OCI-LY1 (cell line): Measurements from ENCODE around the gene VIT.

Source experiments
- H2AFZ ChIP-seq: fragments of 200-600 bp; sonication (generic), shearing (Covaris generic); 2 replicates; pipeline ENCODE4 v1.6.0; 2014; ENCODE audit warnings: antibody characterized with exemption, mild to moderate bottlenecking, low read length
- H3F3A ChIP-seq: fragments of 200-600 bp; sonication (generic), shearing (Covaris generic); 2 replicates; pipeline ENCODE4 v1.6.0; 2014; ENCODE audit warnings: mild to moderate bottlenecking, antibody characterized with exemption, low read length, moderate library complexity; ENCODE audit not compliant: insufficient read depth
- H3K27ac ChIP-seq: fragments of 200-600 bp; sonication (generic); 2 replicates; pipeline ENCODE4 v1.5.1; 2014; ENCODE audit warnings: low read length, mixed run types, mild to moderate bottlenecking, low read depth; ENCODE audit not compliant: poor library complexity, severe bottlenecking
- H3K27me3 ChIP-seq: fragments of 200-600 bp; sonication (generic); 2 replicates; pipeline ENCODE4 v1.6.0; 2014; ENCODE audit warnings: antibody characterized with exemption, mild to moderate bottlenecking, low read length, moderate library complexity; ENCODE audit not compliant: insufficient read depth
- H3K36me3 ChIP-seq: fragments of 200-600 bp; sonication (generic); 2 replicates; pipeline ENCODE4 v1.6.1; 2014; ENCODE audit warnings: mild to moderate bottlenecking, antibody characterized with exemption, low read length, moderate library complexity, mixed read lengths; ENCODE audit not compliant: insufficient read depth
- H3K4me1 ChIP-seq: fragments of 200-600 bp; sonication (generic); 2 replicates; pipeline ENCODE4 v1.5.1; 2014; ENCODE audit warnings: mild to moderate bottlenecking, low read length, moderate library complexity; ENCODE audit not compliant: insufficient read depth, severe bottlenecking
- H3K4me2 ChIP-seq: fragments of 200-600 bp; sonication (generic), shearing (Covaris generic); 2 replicates; pipeline ENCODE4 v1.6.1; 2014; ENCODE audit warnings: low read length
- H3K4me3 ChIP-seq: fragments of 200-600 bp; sonication (generic); 2 replicates; pipeline ENCODE4 v1.5.1; 2014; ENCODE audit warnings: low read length, low read depth, mild to moderate bottlenecking, mixed read lengths; ENCODE audit not compliant: poor library complexity, severe bottlenecking
- H3K79me2 ChIP-seq: fragments of 200-600 bp; shearing (Covaris generic); 2 replicates; pipeline ENCODE4 v1.6.1; 2016; ENCODE audit warnings: mixed run types, low read length, mixed read lengths; ENCODE audit not compliant: insufficient read depth
- H3K9ac ChIP-seq: fragments of 200-600 bp; sonication (generic), shearing (Covaris generic); 2 replicates; pipeline ENCODE4 v1.6.1; 2014; ENCODE audit warnings: mild to moderate bottlenecking, low read length, mixed read lengths
- H3K9me2 ChIP-seq: fragments of 200-600 bp; sonication (generic), shearing (Covaris generic); 2 replicates; pipeline ENCODE4 v1.6.1; 2014; ENCODE audit warnings: low read depth, mild to moderate bottlenecking, low read length, mixed read lengths
- H3K9me3 ChIP-seq: fragments of 200-600 bp; shearing (Covaris generic); 2 replicates; pipeline ENCODE4 v1.6.1; 2014; ENCODE audit warnings: low read length, mixed read lengths
- H4K20me1 ChIP-seq: fragments of 200-600 bp; sonication (generic), shearing (Covaris generic); 2 replicates; pipeline ENCODE4 v1.6.0; 2016; ENCODE audit warnings: mild to moderate bottlenecking, low read length; ENCODE audit not compliant: insufficient read depth
- CTCF ChIP-seq: fragments of 200-600 bp; sonication (generic), shearing (Covaris generic); IDR thresholded peaks from 2 replicates; pipeline ENCODE4 v1.5.1; 2017; ENCODE audit warnings: mild to moderate bottlenecking, antibody characterized with exemption, low read length, moderate library complexity, mixed read lengths
- EZH2 ChIP-seq: fragments of 200-600 bp; sonication (generic), shearing (Covaris generic); IDR thresholded peaks from 2 replicates; pipeline ENCODE4 v1.8.0; 2017; ENCODE audit warnings: borderline replicate concordance, mixed run types, mild to moderate bottlenecking, antibody characterized with exemption, low read length, moderate library complexity, mixed read lengths

The VIT gene

GRCh38 chr2:36697424-36698066 lies 1.0 kb downstream of the VIT start:
- H3K4me1 ChIP-seq, result no peaks in the 10 kb centered on the region
- H3K9me2 ChIP-seq, result no peaks in the 10 kb centered on the region
- no peak overlapping the region for H3K27ac ChIP-seq
- H3K4me3 ChIP-seq, result no peak overlapping the region
- H2AFZ ChIP-seq, result no peak overlapping the region
- H3K9ac ChIP-seq, result no peak overlapping the region
- no peaks in the 10 kb centered on the region for H3K27me3 ChIP-seq
- H3F3A ChIP-seq, result no peaks in the 10 kb centered on the region
- H3K79me2 ChIP-seq, result no peaks in the 10 kb centered on the region
- H3K4me2 ChIP-seq, result no peak overlapping the region
- TF ChIP-seq CTCF (no peak), EZH2 (no peak)
- H3K36me3 ChIP-seq, result no peaks in the 10 kb centered on the region
- no peaks in the 10 kb centered on the region for H4K20me1 ChIP-seq
- H3K9me3 ChIP-seq, result no peaks in the 10 kb centered on the region

DNA sequence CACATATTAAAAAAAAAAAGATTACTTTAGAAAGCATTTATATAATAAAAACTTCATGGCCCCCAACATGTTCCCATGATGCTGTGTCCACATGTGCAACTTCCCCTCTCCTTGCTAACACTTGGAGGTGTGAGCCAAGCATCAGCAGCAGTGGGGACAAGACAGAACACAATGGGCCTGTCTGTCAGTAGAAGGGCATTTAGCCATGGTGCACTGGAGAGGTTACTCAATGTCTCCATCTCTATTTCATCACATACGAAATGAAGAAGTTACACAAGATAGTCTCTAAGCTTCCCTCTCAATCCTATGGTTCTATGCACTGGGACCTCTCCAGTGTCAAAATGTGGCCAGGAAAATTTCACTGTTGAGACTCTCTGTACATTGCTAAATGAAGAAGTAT lies 2.5 kb downstream of the VIT start:
- no peak overlapping the region for H3K9ac ChIP-seq
- H3K9me3 ChIP-seq, result no peaks in the 10 kb centered on the region
- H3K27ac ChIP-seq, result no peak overlapping the region
- no peaks in the 10 kb centered on the region for H3K27me3 ChIP-seq
- no peak overlapping the region for H2AFZ ChIP-seq
- no peak overlapping the region for H3K4me3 ChIP-seq
- H3K4me2 ChIP-seq, result no peak overlapping the region
- H3K79me2 ChIP-seq, result no peaks in the 10 kb centered on the region
- TF ChIP-seq CTCF (no peak), EZH2 (no peak)
- no peaks in the 10 kb centered on the region for H4K20me1 ChIP-seq
- H3F3A ChIP-seq, result no peaks in the 10 kb centered on the region
- no peaks in the 10 kb centered on the region for H3K4me1 ChIP-seq
- H3K9me2 ChIP-seq, result no peaks in the 10 kb centered on the region
- H3K36me3 ChIP-seq, result no peaks in the 10 kb centered on the region

DNA sequence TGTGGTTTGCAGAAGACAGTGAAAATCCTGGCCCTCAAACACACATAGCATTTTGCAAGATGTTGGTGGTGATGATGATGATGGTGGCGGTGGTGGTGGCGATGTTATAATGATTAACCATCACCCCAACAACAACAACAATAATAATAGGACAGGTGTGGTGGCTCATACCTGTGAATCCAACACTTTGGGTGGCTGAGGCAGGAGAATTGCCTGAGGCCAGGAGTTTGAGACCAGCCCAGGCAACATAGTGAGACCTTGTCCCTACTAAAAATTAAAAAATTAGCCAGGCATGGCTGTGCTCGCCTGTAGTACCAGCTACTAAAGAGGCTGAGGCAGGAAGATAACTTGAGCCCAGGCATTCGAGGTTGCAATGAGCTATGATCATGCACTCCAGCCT lies 3.8 kb downstream of the VIT start:
- Histone ChIP-seq H3K27me3 (no peaks in the 10 kb centered on the region), H3F3A (no peaks in the 10 kb centered on the region), H3K4me3 (no peak overlapping the region), H4K20me1 (no peaks in the 10 kb centered on the region), H3K27ac (no peak overlapping the region), H3K9me2 (no peaks in the 10 kb centered on the region), H3K4me2 (no peak overlapping the region), H2AFZ (no peak overlapping the region), H3K4me1 (no peaks in the 10 kb centered on the region), H3K9me3 (no peaks in the 10 kb centered on the region), H3K36me3 (no peaks in the 10 kb centered on the region), H3K79me2 (no peaks in the 10 kb centered on the region), H3K9ac (no peak overlapping the region)
- TF ChIP-seq EZH2 (no peak), CTCF (no peak)
